Measurements from ENCODE around the gene ARMC7. TPM values are rescaled to one million over a fixed set of nuclear protein-coding genes. Genes with fewer than 3 reads are reported as not detected.
"Not testable (repeated sequence)": the region's sequence is repeated elsewhere in the genome, so short reads cannot be mapped to it uniquely, and the experiment has no call there.

The ARMC7 gene
- total RNA-seq, 4 donors from 2014 or later, result 10.6 to 14.7 (median 11.9) TPM

GRCh38 chr17:75135946-75136345 lies 26.2 kb downstream of the ARMC7 start:
- TF ChIP-seq CTCF (IDR thresholded peaks at IDR 0.05) (no peak), POLR2A (IDR thresholded peaks at IDR 0.05) (no peak)
- intact Hi-C loops (cut with DNase I; ENCODE audit: low total_unique reads), result no loop called here
- WGBS, 2 donors, result 68 to 80% methylated on average over 8 of the region's 8 CpGs
- H3K4me3 ChIP-seq (ENCODE audit: low read depth, poor library complexity, severe bottlenecking), result no peak overlapping the region
- DNase-seq (ENCODE audit: low spot score in 2 of 2), result no peak

- DNase-seq (ENCODE audit: low spot score in 2 of 2); H3K4me3 ChIP-seq (ENCODE audit: low read depth, poor library complexity, severe bottlenecking); intact Hi-C loops (cut with DNase I; ENCODE audit: low total_unique reads): not testable (repeated sequence)
- WGBS, 2 donors, result 95 to 97% methylated on average over 9 of the region's 9 CpGs
Observed at GRCh38 chr17:75137762-75138161, 28.0 kb downstream of the ARMC7 start.

GRCh38 chr17:75138519-75138918 lies 28.8 kb downstream of the ARMC7 start:
- DNase-seq (ENCODE audit: low spot score in 2 of 2), result no peak
- TF ChIP-seq POLR2A (IDR thresholded peaks at IDR 0.05) (no peak), CTCF (IDR thresholded peaks at IDR 0.05) (no peak)
- WGBS, 2 donors, result 96% methylated on average over 5 of the region's 5 CpGs
- intact Hi-C loops (cut with DNase I; ENCODE audit: low total_unique reads), result no loop called here
- H3K4me3 ChIP-seq (ENCODE audit: low read depth, poor library complexity, severe bottlenecking), result no peak overlapping the region

- TF ChIP-seq POLR2A (IDR thresholded peaks at IDR 0.05) (no peak), CTCF (IDR thresholded peaks at IDR 0.05) (no peak)
- no peak overlapping the region for H3K4me3 ChIP-seq (ENCODE audit: low read depth, poor library complexity, severe bottlenecking)
- no peak for DNase-seq (ENCODE audit: low spot score in 2 of 2)
- 83 to 85% methylated on average over 13 of the region's 13 CpGs for WGBS, 2 donors
- intact Hi-C loops (cut with DNase I; ENCODE audit: low total_unique reads), result no loop called here
Observed at GRCh38 chr17:75142236-75142971, 32.6 kb downstream of the ARMC7 start.

- WGBS, 2 donors, result 84 to 93% methylated on average over 11 of the region's 11 CpGs
- TF ChIP-seq POLR2A (IDR thresholded peaks at IDR 0.05), result no peak
- TF ChIP-seq CTCF (IDR thresholded peaks at IDR 0.05), result no peak
- intact Hi-C loops (cut with DNase I; ENCODE audit: low total_unique reads), result no loop called here
- no peak overlapping the region for H3K4me3 ChIP-seq (ENCODE audit: low read depth, poor library complexity, severe bottlenecking)
- no peak for DNase-seq (ENCODE audit: low spot score in 2 of 2)
Observed at GRCh38 chr17:75144816-75145512, 35.2 kb downstream of the ARMC7 start.

GRCh38 chr17:75146592-75146991 lies 36.8 kb downstream of the ARMC7 start:
- DNase-seq (ENCODE audit: low spot score in 2 of 2), result no peak
- TF ChIP-seq CTCF (IDR thresholded peaks at IDR 0.05) (no peak), POLR2A (IDR thresholded peaks at IDR 0.05) (no peak)
- intact Hi-C loops (cut with DNase I; ENCODE audit: low total_unique reads), result no loop called here
- H3K4me3 ChIP-seq (ENCODE audit: low read depth, poor library complexity, severe bottlenecking), result no peak overlapping the region
- WGBS, 2 donors, result 81 to 90% methylated on average over 3 of the region's 3 CpGs
